Endothelial cell of umbilical vein (primary cell): ENCODE results near the gene CDT1.

Experiments
- MYC ChIP-seq: IDR thresholded peaks from one replicate; pipeline ENCODE4 v1.6.1; 2011; ENCODE audit warnings: mild to moderate bottlenecking, low read depth, low read length
- POLR2AphosphoS5 ChIP-seq: IDR thresholded peaks from 2 replicates; pipeline ENCODE4 v1.6.1; 2012; ENCODE audit warnings: low read depth, mild to moderate bottlenecking, control low read depth, low read length, moderate library complexity; ENCODE audit not compliant: insufficient read depth
- TF ChIP-seq, protein P1 (sequence below), 2 donors: IDR thresholded peaks; 1 replicate in 1 of 2; 2 replicates in 1 of 2; pipeline ENCODE4 v1.5.1; 2011; ENCODE audit warnings: low read length in 2 of 2, mild to moderate bottlenecking in 2 of 2, moderate library complexity in 2 of 2, control low read depth in 1 of 2, inconsistent platforms in 1 of 2, low read depth in 1 of 2; ENCODE audit not compliant: insufficient read depth in 1 of 2; ENCODE audit errors: extremely low read depth in 1 of 2

- no peak for TF ChIP-seq MYC
- no peak for TF ChIP-seq POLR2AphosphoS5
- TF ChIP-seq, protein P1, sequence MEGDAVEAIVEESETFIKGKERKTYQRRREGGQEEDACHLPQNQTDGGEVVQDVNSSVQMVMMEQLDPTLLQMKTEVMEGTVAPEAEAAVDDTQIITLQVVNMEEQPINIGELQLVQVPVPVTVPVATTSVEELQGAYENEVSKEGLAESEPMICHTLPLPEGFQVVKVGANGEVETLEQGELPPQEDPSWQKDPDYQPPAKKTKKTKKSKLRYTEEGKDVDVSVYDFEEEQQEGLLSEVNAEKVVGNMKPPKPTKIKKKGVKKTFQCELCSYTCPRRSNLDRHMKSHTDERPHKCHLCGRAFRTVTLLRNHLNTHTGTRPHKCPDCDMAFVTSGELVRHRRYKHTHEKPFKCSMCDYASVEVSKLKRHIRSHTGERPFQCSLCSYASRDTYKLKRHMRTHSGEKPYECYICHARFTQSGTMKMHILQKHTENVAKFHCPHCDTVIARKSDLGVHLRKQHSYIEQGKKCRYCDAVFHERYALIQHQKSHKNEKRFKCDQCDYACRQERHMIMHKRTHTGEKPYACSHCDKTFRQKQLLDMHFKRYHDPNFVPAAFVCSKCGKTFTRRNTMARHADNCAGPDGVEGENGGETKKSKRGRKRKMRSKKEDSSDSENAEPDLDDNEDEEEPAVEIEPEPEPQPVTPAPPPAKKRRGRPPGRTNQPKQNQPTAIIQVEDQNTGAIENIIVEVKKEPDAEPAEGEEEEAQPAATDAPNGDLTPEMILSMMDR (IDR thresholded peaks at IDR 0.05; ENCODE audit: extremely low read depth in 1 of 2, insufficient read depth in 1 of 2, low read depth in 1 of 2, low read length in 2 of 2) = no peak
These were observed 32.2 kb downstream of the CDT1 start for GRCh38 chr16:88835818-88836217.
